ENCODE data around the gene SLC26A2.

GRCh38 chr5:149954798-149955197 lies 5.8 kb upstream of the SLC26A2 start:
- TF ChIP-seq CTCF (IDR thresholded peaks at IDR 0.05) (no peak), POLR2AphosphoS5 (IDR thresholded peaks at IDR 0.05; ENCODE audit: low read depth, low read length) (no peak), SIN3A (IDR thresholded peaks at IDR 0.05; ENCODE audit: borderline replicate concordance, insufficient read depth, low read depth, low read length) (no peak)

All from Panc1 (cell line).